ENCODE data around the gene REG1A.
A peak's percentile ranks its signal among the peaks of the same experiment; 100 is the strongest.

The REG1A gene, protein sequence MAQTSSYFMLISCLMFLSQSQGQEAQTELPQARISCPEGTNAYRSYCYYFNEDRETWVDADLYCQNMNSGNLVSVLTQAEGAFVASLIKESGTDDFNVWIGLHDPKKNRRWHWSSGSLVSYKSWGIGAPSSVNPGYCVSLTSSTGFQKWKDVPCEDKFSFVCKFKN

DNA sequence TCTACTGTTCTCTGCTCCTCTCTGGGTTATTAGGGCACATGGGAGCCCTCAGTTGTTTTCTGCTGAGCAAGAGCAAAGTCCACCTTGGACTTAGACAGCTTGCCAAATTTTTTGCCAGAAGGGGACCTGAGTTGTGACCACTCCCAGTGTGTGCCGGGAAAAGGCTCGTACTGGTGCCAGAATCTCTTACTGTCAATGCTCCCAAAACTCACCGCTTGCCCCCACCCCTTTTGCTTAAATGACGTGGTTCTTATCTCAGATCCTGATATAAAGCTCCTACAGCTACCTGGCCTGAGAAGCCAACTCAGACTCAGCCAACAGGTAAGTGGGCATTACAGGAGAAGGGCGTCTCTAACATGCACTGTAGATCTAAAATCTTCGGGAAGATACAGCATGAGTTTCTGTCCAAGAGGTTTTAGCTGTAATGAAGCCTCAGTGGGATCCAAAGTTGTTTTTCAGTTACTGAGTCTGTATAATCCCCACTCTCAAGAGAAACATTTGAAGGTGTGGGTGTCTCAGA is at the start of gene REG1A:
Gene REG1A (plus strand): TSS at position 295 of the 520 bp plus-strand sequence. CDS start 374 bp downstream, outside the sequence.
- Histone ChIP-seq H3K9ac (ENCODE audit: low read depth in 1 of 2, low read length in 2 of 2) (peak within 1 kb of the TSS; percentile 48 to 76), H3K4me1 (ENCODE audit: control insufficient read depth in 1 of 2, insufficient read depth in 2 of 2, low read length in 2 of 2) (peaks cover 7 to 11% of the 10 kb centered on the region in 2 donors), H3K4me3 (ENCODE audit: low read depth in 1 of 2, low read length in 2 of 2) (peak within 1 kb of the TSS; percentile 81 to 83), H3K27me3 (ENCODE audit: control insufficient read depth in 1 of 2, insufficient read depth in 2 of 2, low read length in 2 of 2) (no peaks in the 10 kb centered on the region), H3K36me3 (ENCODE audit: control insufficient read depth in 1 of 2, insufficient read depth in 2 of 2, low read length in 2 of 2) (peaks cover 11% of the 10 kb centered on the region in 2 donors), H3K9me3 (ENCODE audit: control insufficient read depth in 1 of 2, low read length in 2 of 2) (no peaks in the 10 kb centered on the region), H3K27ac (ENCODE audit: low read depth, low read length) (peak within 1 kb of the TSS; percentile 23)

DNA sequence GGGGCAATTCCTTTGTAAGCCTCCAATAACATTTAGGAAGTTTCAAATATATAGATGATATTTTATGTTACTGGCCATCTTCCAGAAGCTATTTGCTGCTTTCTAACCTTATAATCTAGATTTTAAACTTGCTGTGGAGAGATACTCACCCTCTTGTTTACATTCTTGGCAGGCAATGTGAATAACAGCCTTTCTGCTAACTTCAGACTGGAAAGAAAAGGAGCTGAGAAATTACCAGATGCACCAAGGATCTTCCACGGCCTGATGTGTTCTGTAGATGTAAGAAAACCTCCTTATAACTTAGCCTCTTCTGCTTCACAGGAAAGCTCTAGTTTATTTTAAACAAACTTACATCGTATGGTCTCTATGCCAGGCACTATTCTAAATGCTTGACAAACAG is 49.2 kb upstream of the REG1A start:
- Histone ChIP-seq H3K4me1 (ENCODE audit: control insufficient read depth in 1 of 2, insufficient read depth in 2 of 2, low read length in 2 of 2) (peaks cover 6 to 21% of the 10 kb centered on the region in 2 donors), H3K27ac (ENCODE audit: low read depth, low read length) (no peak overlapping the region), H3K27me3 (ENCODE audit: control insufficient read depth in 1 of 2, insufficient read depth in 2 of 2, low read length in 2 of 2) (no peaks in the 10 kb centered on the region), H3K36me3 (ENCODE audit: control insufficient read depth in 1 of 2, insufficient read depth in 2 of 2, low read length in 2 of 2) (no peaks in the 10 kb centered on the region), H3K9ac (ENCODE audit: low read depth in 1 of 2, low read length in 2 of 2) (no peak overlapping the region), H3K4me3 (ENCODE audit: low read depth in 1 of 2, low read length in 2 of 2) (no peak overlapping the region), H3K9me3 (ENCODE audit: control insufficient read depth in 1 of 2, low read length in 2 of 2) (no peaks in the 10 kb centered on the region)

DNA sequence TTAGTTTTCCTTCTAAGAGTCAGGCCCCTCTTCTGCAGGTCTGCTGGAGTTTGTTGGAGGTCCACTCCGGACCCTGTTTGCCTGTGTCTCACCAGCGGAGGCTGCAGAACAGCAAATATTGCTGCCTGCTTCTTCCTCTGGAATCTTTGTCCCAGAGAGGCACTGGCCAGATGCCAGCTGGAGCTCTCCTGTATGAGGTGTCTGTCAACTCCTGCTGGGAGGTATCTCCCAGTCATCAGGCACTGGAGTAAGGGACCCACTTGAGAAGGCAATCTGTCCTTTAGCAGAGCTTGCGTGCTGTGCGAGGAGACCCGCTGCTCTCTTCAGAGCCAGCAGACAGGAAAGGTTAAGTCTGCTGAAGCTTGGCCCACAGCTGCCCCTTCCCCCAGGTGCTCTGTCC is 37.3 kb upstream of the REG1A start:
- Histone ChIP-seq H3K9me3 (ENCODE audit: control insufficient read depth in 1 of 2, low read length in 2 of 2) (no peaks in the 10 kb centered on the region), H3K27ac (ENCODE audit: low read depth, low read length) (no peak overlapping the region), H3K36me3 (ENCODE audit: control insufficient read depth in 1 of 2, insufficient read depth in 2 of 2, low read length in 2 of 2) (no peaks in the 10 kb centered on the region), H3K4me3 (ENCODE audit: low read depth in 1 of 2, low read length in 2 of 2) (no peak overlapping the region), H3K27me3 (ENCODE audit: control insufficient read depth in 1 of 2, insufficient read depth in 2 of 2, low read length in 2 of 2) (no peaks in the 10 kb centered on the region), H3K9ac (ENCODE audit: low read depth in 1 of 2, low read length in 2 of 2) (no peak overlapping the region), H3K4me1 (ENCODE audit: control insufficient read depth in 1 of 2, insufficient read depth in 2 of 2, low read length in 2 of 2) (peaks cover 9 to 13% of the 10 kb centered on the region in 2 donors)

DNA sequence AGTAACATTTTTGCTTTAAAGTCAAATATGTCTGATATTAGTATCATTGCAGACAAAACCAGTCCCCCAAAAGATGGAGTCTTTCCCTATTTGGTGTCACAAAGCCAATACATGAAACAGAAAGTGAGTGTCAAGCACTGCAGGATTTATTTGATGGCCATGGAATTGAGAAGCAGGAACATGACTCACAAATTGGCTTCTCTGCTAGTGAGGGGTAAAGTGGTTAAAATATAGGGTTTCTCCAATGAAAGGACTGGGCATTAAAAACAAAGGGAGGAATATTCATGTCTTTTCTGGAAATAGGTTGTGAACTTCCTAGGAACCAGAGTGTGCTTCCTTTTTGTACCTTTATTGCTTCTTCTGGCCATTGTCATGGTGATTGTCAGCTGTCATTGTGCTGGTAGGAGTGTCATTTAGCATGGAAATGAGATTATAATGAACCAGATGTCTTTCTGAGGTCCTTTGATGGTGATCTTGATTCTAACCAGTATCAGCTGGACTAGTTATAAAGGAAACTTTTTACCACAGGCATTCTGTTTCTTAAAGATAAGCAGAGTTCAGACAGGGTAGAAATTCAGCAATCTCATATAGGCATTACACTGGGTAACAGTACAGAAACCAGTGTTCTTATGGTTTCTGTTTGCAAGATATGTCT is 36.6 kb upstream of the REG1A start:
- Histone ChIP-seq H3K9me3 (ENCODE audit: control insufficient read depth in 1 of 2, low read length in 2 of 2) (no peaks in the 10 kb centered on the region), H3K27me3 (ENCODE audit: control insufficient read depth in 1 of 2, insufficient read depth in 2 of 2, low read length in 2 of 2) (no peaks in the 10 kb centered on the region), H3K27ac (ENCODE audit: low read depth, low read length) (no peak overlapping the region), H3K4me3 (ENCODE audit: low read depth in 1 of 2, low read length in 2 of 2) (no peak overlapping the region), H3K4me1 (ENCODE audit: control insufficient read depth in 1 of 2, insufficient read depth in 2 of 2, low read length in 2 of 2) (peaks cover 11 to 17% of the 10 kb centered on the region in 2 donors), H3K36me3 (ENCODE audit: control insufficient read depth in 1 of 2, insufficient read depth in 2 of 2, low read length in 2 of 2) (no peaks in the 10 kb centered on the region), H3K9ac (ENCODE audit: low read depth in 1 of 2, low read length in 2 of 2) (no peak overlapping the region)

DNA sequence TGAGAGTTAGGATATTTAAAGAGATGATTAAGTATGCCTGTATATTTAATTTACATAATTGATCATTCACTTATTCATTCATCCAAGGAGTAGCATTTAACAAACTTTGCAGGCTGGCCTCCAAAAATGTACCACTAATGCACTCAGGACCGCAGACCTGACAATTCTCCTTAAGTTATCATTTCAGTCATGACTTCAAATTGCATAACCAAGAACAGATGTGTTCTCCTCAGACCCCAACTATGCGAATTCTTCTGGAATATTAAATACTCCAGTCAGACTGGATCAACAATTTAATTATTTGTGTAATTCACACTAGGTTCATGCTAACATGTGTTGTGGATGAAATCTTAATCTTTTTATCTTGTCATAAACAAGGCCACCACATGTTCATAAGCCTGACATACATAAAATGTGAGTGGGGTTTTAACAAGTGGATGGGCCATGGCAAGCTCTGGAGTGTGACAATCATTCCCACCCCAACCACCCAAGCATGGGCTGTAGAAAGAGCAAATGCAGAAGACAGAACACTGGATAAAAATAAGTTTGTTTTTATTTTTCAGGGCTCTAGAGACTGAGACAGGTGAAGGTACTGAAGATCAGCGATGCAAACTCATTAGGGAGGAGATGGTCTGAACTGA is 35.7 kb upstream of the REG1A start:
- no peaks in the 10 kb centered on the region for H3K36me3 ChIP-seq (ENCODE audit: control insufficient read depth in 1 of 2, insufficient read depth in 2 of 2, low read length in 2 of 2)
- no peaks in the 10 kb centered on the region for H3K27me3 ChIP-seq (ENCODE audit: control insufficient read depth in 1 of 2, insufficient read depth in 2 of 2, low read length in 2 of 2)
- no peaks in the 10 kb centered on the region for H3K9me3 ChIP-seq (ENCODE audit: control insufficient read depth in 1 of 2, low read length in 2 of 2)
- no peak overlapping the region for H3K4me3 ChIP-seq (ENCODE audit: low read depth in 1 of 2, low read length in 2 of 2)
- no peak overlapping the region for H3K9ac ChIP-seq (ENCODE audit: low read depth in 1 of 2, low read length in 2 of 2)
- H3K4me1 ChIP-seq (ENCODE audit: control insufficient read depth in 1 of 2, insufficient read depth in 2 of 2, low read length in 2 of 2) = peaks cover 11 to 17% of the 10 kb centered on the region in 2 donors
- H3K27ac ChIP-seq (ENCODE audit: low read depth, low read length) = no peak overlapping the region

DNA sequence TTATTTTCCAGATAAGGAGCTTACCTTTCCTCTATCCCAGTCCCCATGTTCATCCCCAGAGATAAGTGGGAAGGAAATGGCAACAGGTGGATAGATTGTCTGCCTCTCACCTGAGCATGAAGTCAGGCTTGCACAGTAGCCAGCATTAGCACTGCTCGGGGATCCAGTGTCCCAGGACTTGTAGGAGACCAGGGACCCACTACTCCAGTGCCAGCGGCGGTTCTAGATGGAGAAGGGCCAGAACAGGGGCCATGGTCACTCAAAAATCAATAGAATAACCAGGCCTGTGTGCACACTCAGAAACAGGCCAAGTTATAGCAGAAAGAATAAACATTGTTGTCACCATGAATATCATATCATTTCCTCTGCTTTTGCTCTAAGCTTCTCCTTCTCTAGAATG is 34.9 kb upstream of the REG1A start:
- H3K9ac ChIP-seq (ENCODE audit: low read depth in 1 of 2, low read length in 2 of 2) = no peak overlapping the region
- no peak overlapping the region for H3K4me3 ChIP-seq (ENCODE audit: low read depth in 1 of 2, low read length in 2 of 2)
- no peaks in the 10 kb centered on the region for H3K9me3 ChIP-seq (ENCODE audit: control insufficient read depth in 1 of 2, low read length in 2 of 2)
- H3K27ac ChIP-seq (ENCODE audit: low read depth, low read length) = no peak overlapping the region
- no peaks in the 10 kb centered on the region for H3K36me3 ChIP-seq (ENCODE audit: control insufficient read depth in 1 of 2, insufficient read depth in 2 of 2, low read length in 2 of 2)
- no peaks in the 10 kb centered on the region for H3K27me3 ChIP-seq (ENCODE audit: control insufficient read depth in 1 of 2, insufficient read depth in 2 of 2, low read length in 2 of 2)
- peaks cover 14 to 17% of the 10 kb centered on the region in 2 donors for H3K4me1 ChIP-seq (ENCODE audit: control insufficient read depth in 1 of 2, insufficient read depth in 2 of 2, low read length in 2 of 2)

DNA sequence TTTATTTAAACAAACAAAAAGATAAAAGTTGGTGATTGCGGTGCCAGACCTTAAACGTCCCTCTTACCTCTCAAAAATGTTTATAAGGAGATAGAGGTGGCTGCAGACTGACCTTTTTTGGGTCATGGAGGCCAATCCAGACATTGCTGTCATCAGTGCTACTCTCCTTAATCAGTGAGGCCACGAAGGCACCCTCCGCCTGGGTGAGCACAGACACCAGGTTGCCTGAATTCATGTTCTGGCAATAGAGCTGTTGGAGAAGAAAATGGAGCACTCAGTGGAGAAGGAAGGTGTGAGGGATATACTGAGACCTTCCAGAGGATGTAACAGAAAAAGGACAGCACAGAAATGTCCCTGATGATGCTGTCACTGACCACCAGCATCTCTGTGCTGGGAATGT is 34.0 kb upstream of the REG1A start:
- no peak overlapping the region for H3K9ac ChIP-seq (ENCODE audit: low read depth in 1 of 2, low read length in 2 of 2)
- H3K4me3 ChIP-seq (ENCODE audit: low read depth in 1 of 2, low read length in 2 of 2) = no peak overlapping the region
- H3K36me3 ChIP-seq (ENCODE audit: control insufficient read depth in 1 of 2, insufficient read depth in 2 of 2, low read length in 2 of 2) = no peaks in the 10 kb centered on the region
- H3K27ac ChIP-seq (ENCODE audit: low read depth, low read length) = no peak overlapping the region
- no peaks in the 10 kb centered on the region for H3K27me3 ChIP-seq (ENCODE audit: control insufficient read depth in 1 of 2, insufficient read depth in 2 of 2, low read length in 2 of 2)
- H3K4me1 ChIP-seq (ENCODE audit: control insufficient read depth in 1 of 2, insufficient read depth in 2 of 2, low read length in 2 of 2) = peaks cover 21 to 22% of the 10 kb centered on the region in 2 donors
- H3K9me3 ChIP-seq (ENCODE audit: control insufficient read depth in 1 of 2, low read length in 2 of 2) = no peaks in the 10 kb centered on the region

DNA sequence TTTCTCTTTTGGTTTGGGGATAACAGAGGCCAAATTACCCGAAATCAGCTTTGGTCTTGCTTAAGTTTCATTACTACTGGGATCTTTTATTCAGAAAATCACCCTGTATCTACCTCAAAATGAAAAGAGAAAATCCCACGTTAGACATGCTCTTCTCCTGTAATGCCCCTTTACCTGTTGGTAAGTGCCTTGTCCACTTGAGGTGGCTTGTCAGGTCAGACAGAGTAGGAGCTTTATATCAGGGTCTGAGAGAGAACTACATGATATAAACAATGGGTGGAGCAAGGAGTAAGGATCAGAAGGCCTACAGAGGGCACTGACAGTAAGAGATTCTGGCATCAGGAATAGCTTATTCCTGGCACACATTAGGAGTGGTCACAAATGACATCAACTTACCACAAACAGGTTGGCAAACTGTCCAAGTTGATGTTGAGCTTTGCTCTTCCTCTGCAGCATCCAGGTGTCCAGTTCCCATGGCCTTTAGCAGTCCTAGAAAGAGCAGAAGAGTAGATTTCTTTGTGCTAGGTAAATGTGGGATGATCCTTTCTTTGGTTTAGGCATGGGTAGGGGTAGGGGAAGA is 32.4 kb upstream of the REG1A start, which contains the start of gene REG1B:
Gene REG1B (minus strand): TSS at position 209 of the 580 bp plus-strand sequence. CDS start 381 bp downstream, outside the sequence.
- no peaks in the 10 kb centered on the region for H3K27me3 ChIP-seq (ENCODE audit: control insufficient read depth in 1 of 2, insufficient read depth in 2 of 2, low read length in 2 of 2)
- no peak within 1 kb of the TSS for H3K4me3 ChIP-seq (ENCODE audit: low read depth in 1 of 2, low read length in 2 of 2)
- H3K4me1 ChIP-seq (ENCODE audit: control insufficient read depth in 1 of 2, insufficient read depth in 2 of 2, low read length in 2 of 2) = peaks cover 28 to 29% of the 10 kb centered on the region in 2 donors
- no peaks in the 10 kb centered on the region for H3K36me3 ChIP-seq (ENCODE audit: control insufficient read depth in 1 of 2, insufficient read depth in 2 of 2, low read length in 2 of 2)
- H3K9me3 ChIP-seq (ENCODE audit: control insufficient read depth in 1 of 2, low read length in 2 of 2) = no peaks in the 10 kb centered on the region
- no peak within 1 kb of the TSS for H3K9ac ChIP-seq (ENCODE audit: low read depth in 1 of 2, low read length in 2 of 2)
- no peak within 1 kb of the TSS for H3K27ac ChIP-seq (ENCODE audit: low read depth, low read length)

DNA sequence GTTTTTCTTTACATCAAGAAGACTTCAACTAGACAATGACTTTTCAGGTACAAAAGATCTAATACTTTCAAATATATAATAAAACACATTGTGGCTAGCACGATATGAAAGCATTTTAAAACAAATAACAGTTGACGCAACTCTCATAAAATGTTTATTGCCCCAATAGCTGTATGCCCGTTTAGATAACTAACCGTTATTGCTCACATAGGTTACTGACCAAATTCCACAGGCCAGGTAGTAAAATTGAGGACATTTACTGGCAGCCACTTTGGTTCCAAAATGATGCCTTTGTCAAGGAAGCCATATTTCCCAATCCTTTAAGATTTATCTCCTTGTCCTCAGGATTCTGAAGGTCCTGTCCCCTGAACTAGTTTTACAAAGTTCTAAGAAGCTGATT is 29.6 kb upstream of the REG1A start:
- Histone ChIP-seq H3K36me3 (ENCODE audit: control insufficient read depth in 1 of 2, insufficient read depth in 2 of 2, low read length in 2 of 2) (no peaks in the 10 kb centered on the region), H3K9me3 (ENCODE audit: control insufficient read depth in 1 of 2, low read length in 2 of 2) (no peaks in the 10 kb centered on the region), H3K4me3 (ENCODE audit: low read depth in 1 of 2, low read length in 2 of 2) (no peak overlapping the region), H3K4me1 (ENCODE audit: control insufficient read depth in 1 of 2, insufficient read depth in 2 of 2, low read length in 2 of 2) (peaks cover 23 to 26% of the 10 kb centered on the region in 2 donors), H3K9ac (ENCODE audit: low read depth in 1 of 2, low read length in 2 of 2) (no peak overlapping the region), H3K27ac (ENCODE audit: low read depth, low read length) (no peak overlapping the region), H3K27me3 (ENCODE audit: control insufficient read depth in 1 of 2, insufficient read depth in 2 of 2, low read length in 2 of 2) (no peaks in the 10 kb centered on the region)

DNA sequence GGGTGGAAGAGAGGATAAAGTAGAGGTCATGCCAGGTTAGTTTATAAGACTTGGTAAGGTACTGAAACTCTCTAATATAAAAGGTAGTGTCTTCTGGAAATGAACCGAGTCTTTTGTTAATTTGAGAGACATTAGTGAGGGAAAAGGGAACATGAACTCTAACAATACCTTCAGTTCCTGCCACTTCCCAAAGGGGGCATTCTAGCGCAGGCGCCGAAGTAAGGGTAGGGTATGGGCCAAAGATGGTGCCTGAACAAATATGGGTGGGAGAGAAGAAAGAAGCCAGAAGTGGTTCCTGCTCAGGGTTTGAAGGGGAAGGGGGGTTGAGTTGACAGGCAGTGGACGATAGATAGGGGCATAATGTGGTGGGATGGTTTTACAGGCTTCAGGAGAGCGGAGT is 22.4 kb upstream of the REG1A start:
- H3K9me3 ChIP-seq (ENCODE audit: control insufficient read depth in 1 of 2, low read length in 2 of 2) = peaks cover 9 to 11% of the 10 kb centered on the region in 2 donors

More for the DNA sequence above, 22.4 kb upstream of the REG1A start:
- Histone ChIP-seq H3K4me3 (ENCODE audit: low read depth in 1 of 2, low read length in 2 of 2) (no peak overlapping the region), H3K27ac (ENCODE audit: low read depth, low read length) (no peak overlapping the region), H3K36me3 (ENCODE audit: control insufficient read depth in 1 of 2, insufficient read depth in 2 of 2, low read length in 2 of 2) (no peaks in the 10 kb centered on the region), H3K27me3 (ENCODE audit: control insufficient read depth in 1 of 2, insufficient read depth in 2 of 2, low read length in 2 of 2) (no peaks in the 10 kb centered on the region), H3K4me1 (ENCODE audit: control insufficient read depth in 1 of 2, insufficient read depth in 2 of 2, low read length in 2 of 2) (no peaks in the 10 kb centered on the region), H3K9ac (ENCODE audit: low read depth in 1 of 2, low read length in 2 of 2) (no peak overlapping the region)
